Smooth muscle cell (in vitro differentiated cells): ENCODE results near the gene NEURL1B. TPM values are rescaled to one million over a fixed set of nuclear protein-coding genes. Genes with fewer than 3 reads are reported as not detected.
"Not testable (repeated sequence)": the region's sequence is repeated elsewhere in the genome, so short reads cannot be mapped to it uniquely, and the experiment has no call there.

Source experiments
- DNase-seq: peaks from one replicate; lab custom pipeline; 2025; ENCODE audit not compliant: unreplicated experiment; lab: John Stamatoyannopoulos, UW
- H2AFZ ChIP-seq: fragments of 200-600 bp; sonication (generic); 2 replicates; pipeline ENCODE4 v1.6.0; 2016; ENCODE audit warnings: antibody characterized with exemption, low read depth, mild to moderate bottlenecking
- H3F3A ChIP-seq: fragments of 200-600 bp; sonication (generic); 2 replicates; pipeline ENCODE4 v1.6.0; 2017; ENCODE audit warnings: antibody characterized with exemption, low read depth
- H3K27ac ChIP-seq: fragments of 200-600 bp; sonication (generic); 2 replicates; pipeline ENCODE4 v1.5.1; 2016; ENCODE audit warnings: low read depth, mild to moderate bottlenecking
- H3K27me3 ChIP-seq: fragments of 200-600 bp; sonication (generic); 2 replicates; pipeline ENCODE4 v1.6.1; 2016; ENCODE audit warnings: low read depth, mild to moderate bottlenecking
- H3K36me3 ChIP-seq: fragments of 200-600 bp; sonication (generic); 2 replicates; pipeline ENCODE4 v1.5.1; 2016; ENCODE audit warnings: low read depth
- H3K4me1 ChIP-seq: fragments of 200-600 bp; sonication (generic); 2 replicates; pipeline ENCODE4 v1.5.1; 2016; ENCODE audit warnings: low read depth
- H3K4me2 ChIP-seq: fragments of 200-600 bp; sonication (generic); 2 replicates; pipeline ENCODE4 v1.6.0; 2016; ENCODE audit warnings: mild to moderate bottlenecking
- H3K4me3 ChIP-seq: fragments of 200-600 bp; sonication (generic); 2 replicates; pipeline ENCODE4 v1.5.1; 2016; ENCODE audit warnings: mild to moderate bottlenecking
- H3K79me2 ChIP-seq: fragments of 200-600 bp; sonication (generic); 2 replicates; pipeline ENCODE4 v1.6.0; 2016; ENCODE audit warnings: low read depth, mild to moderate bottlenecking
- H3K9ac ChIP-seq: fragments of 200-600 bp; sonication (generic); 2 replicates; pipeline ENCODE4 v1.6.0; 2016; ENCODE audit warnings: low read depth
- H3K9me3 ChIP-seq: fragments of 200-600 bp; sonication (generic); replicated peaks from 2 replicates; pipeline ENCODE4 v1.5.1; 2016; ENCODE audit warnings: low read depth
- H4K20me1 ChIP-seq: fragments of 200-600 bp; sonication (generic); 2 replicates; pipeline ENCODE4 v1.6.0; 2016; ENCODE audit warnings: low read depth
- WGBS: methylation state at CpG from one replicate; pipeline ENCODE4 v1.1.7; 2016; ENCODE audit warnings: low lambda C conversion rate; 5-methylcytosine and 5-hydroxymethylcytosine counted together
- polyA plus RNA-seq: library from polyadenylated mRNA; unstranded; fragments of >200 nt; fragmentation: Nextera tagmentation; extraction: Ambion mirVana; gene quantifications from 2 replicates; pipeline ENCODE4 v1.2.1, GENCODE V29; 2016
- total RNA-seq: library from RNA; depleted of rRNA; stranded (reverse); fragments of >200 nt; gene quantifications from 2 replicates; pipeline ENCODE4 v1.2.3, GENCODE V29; 2014
- TF ChIP-seq, protein P1 (sequence below): fragments of 200-600 bp; sonication (generic); IDR thresholded peaks from 2 replicates; pipeline ENCODE4 v1.5.1; 2017; ENCODE audit warnings: borderline replicate concordance, mild to moderate bottlenecking, antibody characterized with exemption; ENCODE audit not compliant: insufficient read depth, poor library complexity, severe bottlenecking

The NEURL1B gene
- total and polyA plus RNA-seq, 2 experiments from 2014 or later: 3.7 to 10.0 TPM

DNA sequence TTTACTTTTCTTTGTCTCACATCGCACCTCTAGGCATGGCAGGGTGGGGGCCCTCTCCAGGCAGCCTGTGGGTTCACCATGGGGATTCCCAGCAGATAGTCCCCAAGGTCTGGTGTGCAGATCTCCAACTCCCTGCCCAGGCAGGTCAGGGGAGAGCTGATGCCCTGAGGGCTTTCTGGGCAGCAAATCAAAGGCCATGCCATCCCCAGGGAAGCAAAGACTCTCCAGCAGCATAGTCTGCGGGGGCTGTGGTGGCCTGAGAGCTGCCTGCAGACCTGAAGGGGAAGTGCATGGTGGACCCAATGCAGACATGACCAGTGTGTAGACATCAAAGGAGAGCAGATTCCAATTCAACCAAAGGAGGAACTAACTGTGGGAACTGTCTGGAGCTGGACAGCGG lies 7.7 kb downstream of the NEURL1B start:
- Histone ChIP-seq H3K36me3 (no peaks in the 10 kb centered on the region), H3K4me1 (peaks cover 22% of the 10 kb centered on the region), H2AFZ (no peak overlapping the region), H3K9me3 (no peaks in the 10 kb centered on the region), H3K4me3 (no peak overlapping the region), H3K27ac (peak overlapping the region; percentile 84), H3K9ac (peak overlapping the region; percentile 48), H3K4me2 (peak overlapping the region; percentile 29), H3K79me2 (peaks cover 37% of the 10 kb centered on the region), H4K20me1 (peaks cover 8% of the 10 kb centered on the region), H3K27me3 (no peaks in the 10 kb centered on the region), H3F3A (peaks cover 3% of the 10 kb centered on the region)
- 81% methylated on average over 3 of the region's 3 CpGs for WGBS
- no peak for DNase-seq
- TF ChIP-seq, protein P1, sequence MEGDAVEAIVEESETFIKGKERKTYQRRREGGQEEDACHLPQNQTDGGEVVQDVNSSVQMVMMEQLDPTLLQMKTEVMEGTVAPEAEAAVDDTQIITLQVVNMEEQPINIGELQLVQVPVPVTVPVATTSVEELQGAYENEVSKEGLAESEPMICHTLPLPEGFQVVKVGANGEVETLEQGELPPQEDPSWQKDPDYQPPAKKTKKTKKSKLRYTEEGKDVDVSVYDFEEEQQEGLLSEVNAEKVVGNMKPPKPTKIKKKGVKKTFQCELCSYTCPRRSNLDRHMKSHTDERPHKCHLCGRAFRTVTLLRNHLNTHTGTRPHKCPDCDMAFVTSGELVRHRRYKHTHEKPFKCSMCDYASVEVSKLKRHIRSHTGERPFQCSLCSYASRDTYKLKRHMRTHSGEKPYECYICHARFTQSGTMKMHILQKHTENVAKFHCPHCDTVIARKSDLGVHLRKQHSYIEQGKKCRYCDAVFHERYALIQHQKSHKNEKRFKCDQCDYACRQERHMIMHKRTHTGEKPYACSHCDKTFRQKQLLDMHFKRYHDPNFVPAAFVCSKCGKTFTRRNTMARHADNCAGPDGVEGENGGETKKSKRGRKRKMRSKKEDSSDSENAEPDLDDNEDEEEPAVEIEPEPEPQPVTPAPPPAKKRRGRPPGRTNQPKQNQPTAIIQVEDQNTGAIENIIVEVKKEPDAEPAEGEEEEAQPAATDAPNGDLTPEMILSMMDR: no peak

DNA sequence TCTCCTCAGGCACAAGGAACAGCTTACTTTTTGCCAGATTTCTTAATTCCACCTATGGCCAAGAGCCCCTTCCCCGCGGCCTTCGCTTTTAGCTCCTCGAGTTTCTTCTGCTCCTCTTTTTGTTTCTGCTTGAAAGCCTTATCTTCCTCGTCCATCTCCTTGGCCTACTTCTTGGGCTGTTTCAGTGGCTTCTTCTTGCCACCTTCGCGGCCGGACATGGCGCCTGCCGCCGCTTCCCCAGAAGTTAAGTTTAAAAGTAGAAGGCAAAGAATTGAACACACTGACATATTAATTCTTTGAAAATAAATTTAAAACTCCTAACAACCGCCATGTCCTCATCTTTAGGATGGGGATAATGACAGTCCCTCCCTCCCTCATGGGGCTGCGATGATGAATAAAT lies 15.4 kb downstream of the NEURL1B start:
- Histone ChIP-seq H3K4me1 (peaks cover 20% of the 10 kb centered on the region), H3K79me2 (peaks cover 42% of the 10 kb centered on the region)
- H2AFZ ChIP-seq, H3K27ac ChIP-seq, H3K36me3 ChIP-seq, H3K4me2 ChIP-seq, H3K27me3 ChIP-seq, H3K4me3 ChIP-seq, H3F3A ChIP-seq, DNase-seq, H4K20me1 ChIP-seq, H3K9me3 ChIP-seq, H3K9ac ChIP-seq: not testable (repeated sequence)
- 96% methylated on average over 13 of the region's 13 CpGs for WGBS

DNA sequence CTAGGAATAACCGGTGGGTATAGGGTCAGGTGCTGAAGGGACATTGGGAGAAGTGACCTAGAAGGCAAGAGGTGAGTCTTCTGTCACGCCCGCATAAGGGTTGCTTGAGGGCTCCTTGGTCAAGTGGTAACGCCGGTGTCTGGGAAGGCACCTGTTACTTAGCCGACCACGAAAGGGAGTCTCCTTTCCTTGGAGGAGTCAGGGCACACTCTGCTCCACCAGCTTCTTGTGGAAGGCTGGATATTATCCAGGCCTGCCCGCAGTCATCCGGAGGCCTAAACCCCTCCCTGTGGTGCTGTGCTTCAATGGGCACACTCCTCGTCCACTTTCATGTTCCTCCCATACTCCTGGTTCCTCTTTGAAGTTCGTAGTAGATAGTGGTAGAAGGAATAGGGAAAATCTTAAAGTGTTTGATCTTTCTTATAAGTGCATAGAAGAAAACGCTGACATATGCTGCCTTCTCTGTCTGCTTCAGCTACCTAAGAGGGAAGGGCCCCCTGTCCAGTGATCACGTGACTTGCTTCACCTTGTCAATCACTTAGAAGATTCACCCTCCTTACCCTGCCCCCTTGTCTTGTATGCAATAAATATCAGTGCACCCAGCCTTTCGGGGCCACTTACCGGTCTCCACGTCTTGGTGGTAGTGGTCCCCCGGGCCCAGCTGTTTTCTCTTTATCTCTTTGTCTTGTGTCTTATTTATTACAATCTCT lies 16.6 kb downstream of the NEURL1B start:
- not testable (repeated sequence) for H3K9me3 ChIP-seq, H4K20me1 ChIP-seq
- 93% methylated on average over 17 of the region's 17 CpGs for WGBS

DNA sequence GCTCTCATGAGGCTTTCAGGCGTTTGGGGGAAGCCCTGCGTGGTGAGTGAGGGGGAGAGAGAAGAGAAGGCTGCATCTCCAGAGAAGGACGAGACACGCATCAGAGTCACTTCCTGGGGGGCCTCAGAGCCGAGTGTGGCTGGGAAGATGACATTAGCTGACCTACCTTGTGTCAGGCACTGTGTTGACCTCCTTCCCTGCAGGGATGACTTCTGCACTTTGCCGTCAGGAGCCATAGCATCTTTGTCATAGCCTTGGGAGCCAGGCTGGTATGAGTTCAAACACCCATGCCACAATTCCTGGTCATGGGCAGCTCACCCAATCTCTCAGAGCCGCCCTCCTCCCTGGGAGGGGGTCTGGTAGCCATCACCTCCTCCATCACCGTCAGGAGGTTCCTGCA lies 17.3 kb downstream of the NEURL1B start:
- peak overlapping the region; percentile 96 for H3K27ac ChIP-seq
- DNase-seq: no peak
- TF ChIP-seq, protein P1: no peak
- peaks cover 47% of the 10 kb centered on the region for H3K79me2 ChIP-seq
- H3K27me3 ChIP-seq: no peaks in the 10 kb centered on the region
- no peak overlapping the region for H3K4me3 ChIP-seq
- WGBS: 78% methylated on average over 8 of the region's 8 CpGs
- no peaks in the 10 kb centered on the region for H4K20me1 ChIP-seq
- peak overlapping the region; percentile 42 for H3K9ac ChIP-seq
- no peaks in the 10 kb centered on the region for H3K36me3 ChIP-seq
- no peak overlapping the region for H2AFZ ChIP-seq
- no peaks in the 10 kb centered on the region for H3F3A ChIP-seq
- peak overlapping the region; percentile 63 for H3K4me2 ChIP-seq
- H3K9me3 ChIP-seq: no peaks in the 10 kb centered on the region
- peaks cover 15% of the 10 kb centered on the region for H3K4me1 ChIP-seq

More for the DNA sequence above, 16.6 kb downstream of the NEURL1B start:
- H3K27me3 ChIP-seq, H3K4me3 ChIP-seq, H3F3A ChIP-seq, H3K36me3 ChIP-seq, DNase-seq, H2AFZ ChIP-seq, H3K4me2 ChIP-seq: not testable (repeated sequence)
- Histone ChIP-seq H3K4me1 (peaks cover 18% of the 10 kb centered on the region), H3K27ac (peak overlapping the region; percentile 96), H3K79me2 (peaks cover 49% of the 10 kb centered on the region), H3K9ac (peak overlapping the region; percentile 42)
